B cell (primary cell): ENCODE data around the gene ENPP4.

Source experiments
- EZH2 ChIP-seq: IDR thresholded peaks from 2 replicates; pipeline ENCODE4 v1.6.1; 2012; ENCODE audit warnings: borderline replicate concordance, low read depth, mild to moderate bottlenecking, moderate library complexity, low read length; ENCODE audit not compliant: insufficient read depth, poor library complexity, severe bottlenecking
- TF ChIP-seq, protein P1 (sequence below): fragments of 200-600 bp; IDR thresholded peaks from one replicate; pipeline ENCODE4 v1.8.0; 2022; ENCODE audit warnings: antibody characterized with exemption, mild to moderate bottlenecking

DNA sequence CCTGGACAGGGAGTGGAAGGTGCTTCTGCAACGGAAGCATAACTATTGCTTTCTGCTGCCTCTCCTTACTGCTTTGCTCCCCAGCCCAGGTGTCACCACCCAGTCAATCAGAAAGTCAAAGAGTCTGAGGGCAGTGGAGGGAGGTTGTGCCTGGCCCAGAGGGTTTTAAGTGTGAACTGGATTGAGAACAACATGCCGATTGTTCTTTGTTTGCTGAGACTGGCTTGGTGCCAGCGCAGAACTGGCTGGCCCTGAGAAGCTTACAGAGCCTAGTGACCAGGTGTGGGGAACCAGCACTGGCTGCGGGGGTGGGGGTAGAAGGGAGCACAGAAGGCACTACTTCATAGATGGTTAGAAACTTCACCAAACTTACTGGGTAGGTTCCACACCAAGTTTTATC, 31.1 kb upstream of the ENPP4 start:
- TF ChIP-seq, protein P1, sequence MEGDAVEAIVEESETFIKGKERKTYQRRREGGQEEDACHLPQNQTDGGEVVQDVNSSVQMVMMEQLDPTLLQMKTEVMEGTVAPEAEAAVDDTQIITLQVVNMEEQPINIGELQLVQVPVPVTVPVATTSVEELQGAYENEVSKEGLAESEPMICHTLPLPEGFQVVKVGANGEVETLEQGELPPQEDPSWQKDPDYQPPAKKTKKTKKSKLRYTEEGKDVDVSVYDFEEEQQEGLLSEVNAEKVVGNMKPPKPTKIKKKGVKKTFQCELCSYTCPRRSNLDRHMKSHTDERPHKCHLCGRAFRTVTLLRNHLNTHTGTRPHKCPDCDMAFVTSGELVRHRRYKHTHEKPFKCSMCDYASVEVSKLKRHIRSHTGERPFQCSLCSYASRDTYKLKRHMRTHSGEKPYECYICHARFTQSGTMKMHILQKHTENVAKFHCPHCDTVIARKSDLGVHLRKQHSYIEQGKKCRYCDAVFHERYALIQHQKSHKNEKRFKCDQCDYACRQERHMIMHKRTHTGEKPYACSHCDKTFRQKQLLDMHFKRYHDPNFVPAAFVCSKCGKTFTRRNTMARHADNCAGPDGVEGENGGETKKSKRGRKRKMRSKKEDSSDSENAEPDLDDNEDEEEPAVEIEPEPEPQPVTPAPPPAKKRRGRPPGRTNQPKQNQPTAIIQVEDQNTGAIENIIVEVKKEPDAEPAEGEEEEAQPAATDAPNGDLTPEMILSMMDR, result no peak
- TF ChIP-seq EZH2, result no peak
